SK-N-SH treated with all-trans-retinoic acid at 6 μM for 48 hours (cell line): ENCODE measurements around the gene METRNL.

Experiments used
- ATAC-seq: fragments of 200-7000 bp; cut with Tn5 transposase; 3 replicates; pipeline ENCODE4 v1.9.1; 2020; ENCODE audit warnings: mild to moderate bottlenecking, moderate library complexity
- BACH2 ChIP-seq: fragments of 250-450 bp; sonication (Bioruptor Pico); IDR thresholded peaks from 2 replicates; pipeline ENCODE4 v1.9.0; 2021; ENCODE audit warnings: mild to moderate bottlenecking, borderline replicate concordance
- GLIS3 ChIP-seq: fragments of 250-450 bp; sonication (Bioruptor Pico); IDR thresholded peaks from 2 replicates; pipeline ENCODE4 v1.5.0; 2020; ENCODE audit warnings: mild to moderate bottlenecking, moderate library complexity
- ISL1 ChIP-seq: fragments of 250-450 bp; sonication (Bioruptor Pico); IDR thresholded peaks from 2 replicates; pipeline ENCODE4 v2.1.2; 2022; ENCODE audit warnings: mild to moderate bottlenecking, moderate library complexity
- OSR1 ChIP-seq: fragments of 250-450 bp; sonication (Bioruptor Pico); IDR thresholded peaks from 2 replicates; pipeline ENCODE4 v1.8.0; 2022; ENCODE audit warnings: moderate library complexity, mild to moderate bottlenecking, inconsistent platforms
- PATZ1 ChIP-seq: fragments of 250-450 bp; sonication (Bioruptor Pico); IDR thresholded peaks from 2 replicates; pipeline ENCODE4 v1.8.0; 2020; ENCODE audit warnings: mild to moderate bottlenecking, moderate library complexity, borderline replicate concordance
- PPARA ChIP-seq: fragments of 250-450 bp; sonication (Bioruptor Pico); IDR thresholded peaks from 2 replicates; pipeline ENCODE4 v1.5.0; 2020; ENCODE audit warnings: mild to moderate bottlenecking, borderline replicate concordance
- RARB ChIP-seq: fragments of 250-450 bp; sonication (Bioruptor Pico); IDR thresholded peaks from 2 replicates; pipeline ENCODE4 v1.8.0; 2021; ENCODE audit warnings: mild to moderate bottlenecking, moderate library complexity
- SNAI2 ChIP-seq: fragments of 250-450 bp; sonication (Bioruptor Pico); IDR thresholded peaks from 2 replicates; pipeline ENCODE4 v1.5.0; 2020; ENCODE audit warnings: mild to moderate bottlenecking, moderate library complexity
- TCF4 ChIP-seq: fragments of 250-450 bp; sonication (Bioruptor Pico); IDR thresholded peaks from 2 replicates; pipeline ENCODE4 v1.8.0; 2021; ENCODE audit warnings: mild to moderate bottlenecking, moderate library complexity, borderline replicate concordance
- TOX ChIP-seq: fragments of 250-450 bp; sonication (Bioruptor Pico); IDR thresholded peaks from 2 replicates; pipeline ENCODE4 v1.8.0; 2021; ENCODE audit warnings: mild to moderate bottlenecking, moderate library complexity, borderline replicate concordance
- TSHZ2 ChIP-seq: fragments of 250-450 bp; sonication (Bioruptor Pico); IDR thresholded peaks from 2 replicates; pipeline ENCODE4 v1.5.0; 2020; ENCODE audit warnings: mild to moderate bottlenecking, moderate library complexity
- ZFP3 ChIP-seq: fragments of 250-450 bp; sonication (Bioruptor Pico); IDR thresholded peaks from 2 replicates; pipeline ENCODE4 v1.5.0; 2020; ENCODE audit warnings: mild to moderate bottlenecking, moderate library complexity
- ZFP30 ChIP-seq: fragments of 450-650 bp; formaldehyde crosslinking; IDR thresholded peaks from 2 replicates; pipeline ENCODE4 v1.5.0; 2022; ENCODE audit warnings: mild to moderate bottlenecking, moderate library complexity
- ZNF565 ChIP-seq: fragments of 450-650 bp; formaldehyde crosslinking; conservative IDR thresholded peaks from 2 replicates; pipeline ENCODE4 v1.5.0; 2020; ENCODE audit warnings: low read depth, mild to moderate bottlenecking, moderate library complexity
- ZNF70 ChIP-seq: fragments of 450-650 bp; formaldehyde crosslinking; IDR thresholded peaks from 2 replicates; pipeline ENCODE4 v1.5.0; 2020; ENCODE audit warnings: mild to moderate bottlenecking, moderate library complexity
- TF ChIP-seq, protein P1 (sequence below): fragments of 250-450 bp; sonication (Bioruptor Pico); IDR thresholded peaks from 2 replicates; pipeline ENCODE4 v1.8.0; 2021; ENCODE audit warnings: low read depth, mild to moderate bottlenecking, moderate library complexity, borderline replicate concordance
- TF ChIP-seq, protein P2 (sequence below): fragments of 250-450 bp; sonication (Bioruptor Pico); IDR thresholded peaks from 2 replicates; pipeline ENCODE4 v1.5.1; 2020; ENCODE audit warnings: low read depth, mild to moderate bottlenecking, moderate library complexity
- TF ChIP-seq, protein P3 (sequence below): fragments of 250-450 bp; sonication (Bioruptor Pico); IDR thresholded peaks from 2 replicates; pipeline ENCODE4 v1.5.1; 2021; ENCODE audit warnings: mild to moderate bottlenecking, moderate library complexity

METRNL gene

GRCh38 chr17:83077939-83078338 lies 1.5 kb upstream of the METRNL start:
- ATAC-seq = no peak
- TF ChIP-seq, protein P1, sequence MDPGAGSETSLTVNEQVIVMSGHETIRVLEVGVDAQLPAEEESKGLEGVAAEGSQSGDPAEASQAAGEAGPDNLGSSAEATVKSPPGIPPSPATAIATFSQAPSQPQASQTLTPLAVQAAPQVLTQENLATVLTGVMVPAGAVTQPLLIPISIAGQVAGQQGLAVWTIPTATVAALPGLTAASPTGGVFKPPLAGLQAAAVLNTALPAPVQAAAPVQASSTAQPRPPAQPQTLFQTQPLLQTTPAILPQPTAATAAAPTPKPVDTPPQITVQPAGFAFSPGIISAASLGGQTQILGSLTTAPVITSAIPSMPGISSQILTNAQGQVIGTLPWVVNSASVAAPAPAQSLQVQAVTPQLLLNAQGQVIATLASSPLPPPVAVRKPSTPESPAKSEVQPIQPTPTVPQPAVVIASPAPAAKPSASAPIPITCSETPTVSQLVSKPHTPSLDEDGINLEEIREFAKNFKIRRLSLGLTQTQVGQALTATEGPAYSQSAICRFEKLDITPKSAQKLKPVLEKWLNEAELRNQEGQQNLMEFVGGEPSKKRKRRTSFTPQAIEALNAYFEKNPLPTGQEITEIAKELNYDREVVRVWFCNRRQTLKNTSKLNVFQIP (CRISPR knock-in tag) = no peak
- TF ChIP-seq PPARA (no peak), TSHZ2 (CRISPR knock-in tag) (no peak), SNAI2 (no peak), ZNF565 (CRISPR knock-in tag) (no peak), PATZ1 (CRISPR knock-in tag) (no peak), ZNF70 (CRISPR knock-in tag) (no peak), RARB (CRISPR knock-in tag) (no peak), GLIS3 (CRISPR knock-in tag) (no peak), BACH2 (CRISPR knock-in tag) (no peak)

GRCh38 chr17:83078378-83079351 lies 744 bp upstream of the METRNL start:
- ATAC-seq = no peak
- TF ChIP-seq TCF4 (CRISPR knock-in tag) (no peak), ZNF70 (CRISPR knock-in tag) (no peak), ZFP30 (no peak), PATZ1 (CRISPR knock-in tag) (peak; percentile 42; the same call in 1 of the 2 replicates)
- TF ChIP-seq, protein P1 (CRISPR knock-in tag) = no peak

DNA sequence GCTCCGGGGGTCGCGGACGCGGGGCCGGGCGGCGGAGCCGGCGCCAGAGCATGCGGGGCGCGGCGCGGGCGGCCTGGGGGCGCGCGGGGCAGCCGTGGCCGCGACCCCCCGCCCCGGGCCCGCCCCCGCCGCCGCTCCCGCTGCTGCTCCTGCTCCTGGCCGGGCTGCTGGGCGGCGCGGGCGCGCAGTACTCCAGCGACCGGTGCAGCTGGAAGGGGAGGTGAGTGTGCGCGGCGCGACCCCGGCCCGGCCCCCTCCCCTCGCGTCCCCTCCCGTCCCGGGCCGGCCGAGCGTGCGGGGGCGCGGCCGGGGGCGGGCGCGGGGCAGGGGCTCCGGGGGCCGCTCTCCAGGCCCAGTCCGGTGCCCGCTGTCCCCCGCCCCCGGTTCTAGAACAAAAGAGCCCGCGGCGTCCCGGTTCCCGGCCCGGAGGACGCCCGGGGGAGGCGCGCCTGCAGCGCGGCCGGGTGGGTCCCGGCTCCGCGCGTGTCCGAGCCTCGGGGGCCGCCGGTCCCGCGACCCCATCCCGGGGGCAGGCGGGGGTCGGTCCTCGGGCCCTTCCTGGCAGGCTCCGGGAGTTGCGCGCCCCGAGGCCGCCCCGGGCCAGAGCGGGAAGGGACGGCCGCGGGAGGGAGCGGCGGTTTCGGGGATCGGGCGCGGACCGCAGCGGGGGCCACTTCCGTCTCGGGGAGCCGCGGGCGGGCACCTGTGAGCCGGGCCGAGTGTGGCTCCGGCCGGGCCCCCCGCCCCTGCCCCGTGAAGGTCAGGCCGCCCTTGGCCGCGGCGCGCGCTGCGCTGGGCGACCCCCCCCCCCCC lies 563 bp downstream of the METRNL start:
- ATAC-seq = no peak
- TF ChIP-seq, protein P2, sequence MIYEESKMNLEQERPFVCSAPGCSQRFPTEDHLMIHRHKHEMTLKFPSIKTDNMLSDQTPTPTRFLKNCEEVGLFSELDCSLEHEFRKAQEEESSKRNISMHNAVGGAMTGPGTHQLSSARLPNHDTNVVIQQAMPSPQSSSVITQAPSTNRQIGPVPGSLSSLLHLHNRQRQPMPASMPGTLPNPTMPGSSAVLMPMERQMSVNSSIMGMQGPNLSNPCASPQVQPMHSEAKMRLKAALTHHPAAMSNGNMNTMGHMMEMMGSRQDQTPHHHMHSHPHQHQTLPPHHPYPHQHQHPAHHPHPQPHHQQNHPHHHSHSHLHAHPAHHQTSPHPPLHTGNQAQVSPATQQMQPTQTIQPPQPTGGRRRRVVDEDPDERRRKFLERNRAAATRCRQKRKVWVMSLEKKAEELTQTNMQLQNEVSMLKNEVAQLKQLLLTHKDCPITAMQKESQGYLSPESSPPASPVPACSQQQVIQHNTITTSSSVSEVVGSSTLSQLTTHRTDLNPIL (CRISPR knock-in tag) = no peak
- TF ChIP-seq TOX (no peak), TCF4 (CRISPR knock-in tag) (no peak), OSR1 (no peak), SNAI2 (no peak), GLIS3 (CRISPR knock-in tag) (no peak), ZNF565 (CRISPR knock-in tag) (no peak), TSHZ2 (CRISPR knock-in tag) (no peak), ISL1 (CRISPR knock-in tag) (no peak), ZFP3 (no peak)
- TF ChIP-seq, protein P3, sequence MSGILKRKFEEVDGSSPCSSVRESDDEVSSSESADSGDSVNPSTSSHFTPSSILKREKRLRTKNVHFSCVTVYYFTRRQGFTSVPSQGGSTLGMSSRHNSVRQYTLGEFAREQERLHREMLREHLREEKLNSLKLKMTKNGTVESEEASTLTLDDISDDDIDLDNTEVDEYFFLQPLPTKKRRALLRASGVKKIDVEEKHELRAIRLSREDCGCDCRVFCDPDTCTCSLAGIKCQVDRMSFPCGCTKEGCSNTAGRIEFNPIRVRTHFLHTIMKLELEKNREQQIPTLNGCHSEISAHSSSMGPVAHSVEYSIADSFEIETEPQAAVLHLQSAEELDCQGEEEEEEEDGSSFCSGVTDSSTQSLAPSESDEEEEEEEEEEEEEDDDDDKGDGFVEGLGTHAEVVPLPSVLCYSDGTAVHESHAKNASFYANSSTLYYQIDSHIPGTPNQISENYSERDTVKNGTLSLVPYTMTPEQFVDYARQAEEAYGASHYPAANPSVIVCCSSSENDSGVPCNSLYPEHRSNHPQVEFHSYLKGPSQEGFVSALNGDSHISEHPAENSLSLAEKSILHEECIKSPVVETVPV (CRISPR knock-in tag) = no peak
